Thyroid gland (tissue), 4 donors: ENCODE data around the gene BRD8. TPM values are rescaled to one million over a fixed set of nuclear protein-coding genes. Genes with fewer than 3 reads are reported as not detected.

Source experiments
- DNase-seq, 2 donors: peaks; one replicate each; pipeline ENCODE4 v3.0.0-alpha.2; 2019
- H3K27ac ChIP-seq, 3 donors: fragments of 200-600 bp; sonication (generic); 1 replicate in 2 of 3; 2 replicates in 1 of 3; pipeline ENCODE4 v1.5.1; 2016 to 2019; ENCODE audit warnings: mild to moderate bottlenecking in 1 of 3, moderate library complexity in 1 of 3
- H3K27me3 ChIP-seq: fragments of 200-600 bp; sonication (generic); one replicate; pipeline ENCODE4 v1.5.1; 2019
- H3K36me3 ChIP-seq, 2 donors: fragments of 200-600 bp; sonication (generic); one replicate each; pipeline ENCODE4 v1.5.1; 2016 to 2019
- H3K4me1 ChIP-seq, 2 donors: fragments of 200-600 bp; sonication (generic); one replicate each; pipeline ENCODE4 v1.5.1; 2017 to 2019
- H3K4me3 ChIP-seq, 3 donors: fragments of 200-600 bp; sonication (generic); replicated peaks in 1 of 3; 1 replicate in 2 of 3; 2 replicates in 1 of 3; pipeline ENCODE4 v1.5.1; 2016; ENCODE audit warnings: mild to moderate bottlenecking in 1 of 3
- H3K9me3 ChIP-seq: fragments of 200-600 bp; sonication (generic); one replicate; pipeline ENCODE4 v1.5.1; 2017
- CTCF ChIP-seq, 6 experiments: fragments of 200-600 bp in 3 of 6; fragments of 450-650 bp in 3 of 6; sonication (generic) in 3 of 6; IDR thresholded peaks; one replicate each; pipeline ENCODE4 v1.5.1; 2016 to 2019; ENCODE audit warnings: antibody characterized with exemption in 6 of 6, mild to moderate bottlenecking in 2 of 6, inconsistent platforms in 1 of 6, moderate library complexity in 1 of 6
- POLR2A ChIP-seq, 2 donors: fragments of 450-650 bp; IDR thresholded peaks; one replicate each; pipeline ENCODE4 v1.6.1; 2017; ENCODE audit warnings: antibody characterized with exemption in 2 of 2, mild to moderate bottlenecking in 2 of 2, moderate library complexity in 1 of 2
- WGBS, 2 donors: methylation state at CpG; one replicate each; pipeline ENCODE4 v1.1.5; 2017; 5-methylcytosine and 5-hydroxymethylcytosine counted together
- intact Hi-C: fragments of 100-400 bp; cut with DNase I; formaldehyde crosslinking; loops from one replicate; pipeline ENCODE4 v1.15.1; 2023
- total RNA-seq, 4 donors: library from RNA; depleted of rRNA; stranded (reverse); fragments of >200 nt; gene quantifications; one replicate each; pipeline ENCODE4 v1.2.3, GENCODE V29; 2016

BRD8 gene
- total RNA-seq, 4 donors from 2014 or later, result 56.9 to 96.1 (median 65.3) TPM

GRCh38 chr5:138180183-138180782, 1.9 kb upstream of the BRD8 start:
- Histone ChIP-seq H3K9me3 (no peaks in the 10 kb centered on the region), H3K27ac (no peak overlapping the region), H3K4me3 (no peak overlapping the region), H3K36me3 (peaks cover 5 to 10% of the 10 kb centered on the region in 2 donors), H3K4me1 (peaks cover 12% of the 10 kb centered on the region in 2 donors), H3K27me3 (no peaks in the 10 kb centered on the region)
- 73 to 74% methylated on average over 5 of the region's 5 CpGs for WGBS, 2 donors
- no peak for TF ChIP-seq CTCF (IDR thresholded peaks at IDR 0.05)
- TF ChIP-seq POLR2A (IDR thresholded peaks at IDR 0.05), result no peak
- intact Hi-C loops, result no loop called here
- DNase-seq, result no peak

GRCh38 chr5:138179277-138179857, 937 bp upstream of the BRD8 start:
- WGBS, 2 donors, result 1% methylated on average over 22 to 23 of the region's 23 CpGs
- no peaks in the 10 kb centered on the region for H3K27me3 ChIP-seq
- H3K4me3 ChIP-seq, result peak overlapping the region in 1 of 3 donors; percentile 58
- no peaks in the 10 kb centered on the region for H3K9me3 ChIP-seq
- TF ChIP-seq CTCF (IDR thresholded peaks at IDR 0.05) (no peak), POLR2A (IDR thresholded peaks at IDR 0.05) (no peak)
- no peak overlapping the region for H3K27ac ChIP-seq
- no peak for DNase-seq
- H3K36me3 ChIP-seq, result peaks cover 8 to 15% of the 10 kb centered on the region in 2 donors
- intact Hi-C loops, result loop anchor here (5.0 kb wide), 1 partner anchor 38 kb away; no protein-coding TSS in a partner anchor
- H3K4me1 ChIP-seq, result peaks cover 12% of the 10 kb centered on the region in 2 donors

- intact Hi-C loops, result loop anchor here (5.0 kb wide), 1 partner anchor 39 kb away; no protein-coding TSS in a partner anchor
- peak overlapping the region; percentile 16 to 66 (median 58) for H3K4me3 ChIP-seq
- TF ChIP-seq POLR2A (IDR thresholded peaks at IDR 0.05), result no peak
- TF ChIP-seq CTCF (IDR thresholded peaks at IDR 0.05), result no peak
- H3K36me3 ChIP-seq, result peaks cover 17 to 21% of the 10 kb centered on the region in 2 donors
- no peaks in the 10 kb centered on the region for H3K9me3 ChIP-seq
- peaks cover 12% of the 10 kb centered on the region in 2 donors for H3K4me1 ChIP-seq
- WGBS, 2 donors, result 0 to 1% methylated on average over 16 of the region's 16 CpGs
- peak overlapping the region; percentile 82 to 88 (median 87) for H3K27ac ChIP-seq
- no peaks in the 10 kb centered on the region for H3K27me3 ChIP-seq
- DNase-seq, result peak; percentile 40 to 43
Measured at GRCh38 chr5:138177941-138178515, 402 bp downstream of the BRD8 start.

GRCh38 chr5:138170299-138170698, 8.1 kb downstream of the BRD8 start:
- no peaks in the 10 kb centered on the region for H3K4me1 ChIP-seq
- DNase-seq, result no peak
- H3K4me3 ChIP-seq, result no peak overlapping the region
- no peaks in the 10 kb centered on the region for H3K27me3 ChIP-seq
- peaks cover 77 to 87% of the 10 kb centered on the region in 2 donors for H3K36me3 ChIP-seq
- no peaks in the 10 kb centered on the region for H3K9me3 ChIP-seq
- TF ChIP-seq POLR2A (IDR thresholded peaks at IDR 0.05), result no peak
- no peak for TF ChIP-seq CTCF (IDR thresholded peaks at IDR 0.05)
- intact Hi-C loops, result no loop called here
- H3K27ac ChIP-seq, result no peak overlapping the region

- DNase-seq, result no peak
- Histone ChIP-seq H3K4me3 (no peak overlapping the region), H3K27ac (no peak overlapping the region), H3K4me1 (no peaks in the 10 kb centered on the region), H3K9me3 (no peaks in the 10 kb centered on the region), H3K27me3 (no peaks in the 10 kb centered on the region), H3K36me3 (peaks cover 86 to 92% of the 10 kb centered on the region in 2 donors)
- intact Hi-C loops, result no loop called here
- TF ChIP-seq CTCF (IDR thresholded peaks at IDR 0.05), result no peak
- TF ChIP-seq POLR2A (IDR thresholded peaks at IDR 0.05), result no peak
- 96 to 98% methylated on average over 5 of the region's 5 CpGs for WGBS, 2 donors
Measured at GRCh38 chr5:138169124-138169523, 9.3 kb downstream of the BRD8 start.
